Right cardiac atrium (tissue), 5 donors: ENCODE results near the gene VANGL1. TPM values are rescaled to one million over a fixed set of nuclear protein-coding genes. Genes with fewer than 3 reads are reported as not detected.

Experiments
- ATAC-seq, 2 donors: fragments of 200-7000 bp; cut with Tn5 transposase; one replicate each; pipeline versions ENCODE4 v1.8.0 to v1.9.1; 2020; ENCODE audit warnings: moderate library complexity in 2 of 2, mild to moderate bottlenecking in 1 of 2
- DNase-seq, 3 donors: peaks; one replicate each; pipeline ENCODE4 v3.0.0-alpha.2; 2020
- H3K27ac ChIP-seq: one replicate; pipeline ENCODE4 v1.5.1; 2013; ENCODE audit warnings: mild to moderate bottlenecking, low read length, control low read depth, moderate library complexity
- H3K27me3 ChIP-seq: one replicate; pipeline ENCODE4 v1.6.1; 2013; ENCODE audit not compliant: control insufficient read depth, insufficient read depth
- H3K4me1 ChIP-seq: one replicate; pipeline ENCODE4 v1.6.1; 2013; ENCODE audit warnings: low read length; ENCODE audit not compliant: control insufficient read depth, insufficient read depth
- H3K4me3 ChIP-seq: one replicate; pipeline ENCODE4 v1.5.1; 2013; ENCODE audit warnings: low read length, control low read depth
- H3K9me3 ChIP-seq: one replicate; pipeline ENCODE4 v1.6.1; 2013; ENCODE audit warnings: low read length; ENCODE audit not compliant: control insufficient read depth
- WGBS: extraction: QIAGEN DNeasy Blood & Tissue Kit; methylation state at CpG from one replicate; pipeline ENCODE4 v1.1.7; 2013; 5-methylcytosine and 5-hydroxymethylcytosine counted together
- intact Hi-C, 4 donors: fragments of 100-400 bp; cut with DNase I; formaldehyde crosslinking; loops; one replicate each; pipeline versions ENCODE4 v1.11.0 to v1.14.0; 2022 to 2023
- polyA plus RNA-seq: library from polyadenylated mRNA; stranded (reverse); fragments of 200-250 nt; gene quantifications from one replicate; pipeline ENCODE4 v1.2.3, GENCODE V29; 2013
- total RNA-seq, 4 donors: library from RNA; stranded (reverse); fragmentation: NEBNext Ultra II Directional; extraction: Animal tissue kit (Norgen Biotek cat#: 25700); gene quantifications; one replicate each; pipeline ENCODE4 v1.2.1, GENCODE V29; 2021
- donor health status: healthy with polysubstance abuse.
- donor health status: DM: no; HTN: yes; CAD: no.
- donor health status: DM: no; HTN: no; CAD: no.
- donor health status: DM: no; HTN: yes; CAD: no; lungs with severe emphysema.
- donor health status: DM: yes; HTN: yes; CAD: no.

The VANGL1 gene
- total and polyA plus RNA-seq, 5 donors = 2.2 to 7.5 (median 6.3) TPM

DNA sequence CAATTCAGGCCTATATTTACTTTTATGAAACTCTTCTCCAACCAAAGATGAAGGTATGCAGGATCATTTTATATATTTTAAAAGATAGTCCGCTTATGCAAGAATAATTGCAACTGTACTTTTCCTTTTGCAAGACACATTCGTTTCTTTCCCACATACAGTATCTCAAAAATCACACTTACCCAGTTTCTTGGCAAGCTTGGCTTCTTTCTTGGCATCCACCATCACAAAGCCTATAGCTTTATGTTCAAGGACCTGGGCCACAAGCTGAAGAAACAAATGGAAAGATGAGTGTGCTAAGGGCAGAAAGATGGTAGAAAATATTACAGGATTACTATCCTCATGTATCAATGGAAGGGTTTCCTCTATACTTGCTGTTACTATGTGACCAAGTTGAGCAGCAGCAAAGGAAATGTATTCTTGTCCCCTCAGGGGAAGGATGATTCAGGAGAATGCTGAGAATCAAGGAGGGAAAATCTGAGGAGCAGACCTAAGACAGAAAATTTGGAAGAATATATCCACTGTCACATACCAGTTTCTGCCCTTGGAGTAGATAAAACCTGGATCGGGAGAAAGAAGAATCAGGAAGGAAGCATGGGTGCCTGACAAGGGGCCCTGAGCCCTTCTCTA lies 103.0 kb downstream of the VANGL1 start:
- intact Hi-C loops = no loop called here
- H3K27ac ChIP-seq = no peak overlapping the region
- DNase-seq (no peak), ATAC-seq (no peak)
- WGBS = 58% methylated on average over 3 of the region's 3 CpGs
- H3K27me3 ChIP-seq = no peaks in the 10 kb centered on the region
- H3K4me3 ChIP-seq = no peak overlapping the region
- H3K9me3 ChIP-seq = no peaks in the 10 kb centered on the region
- H3K4me1 ChIP-seq = peaks cover 4% of the 10 kb centered on the region

DNA sequence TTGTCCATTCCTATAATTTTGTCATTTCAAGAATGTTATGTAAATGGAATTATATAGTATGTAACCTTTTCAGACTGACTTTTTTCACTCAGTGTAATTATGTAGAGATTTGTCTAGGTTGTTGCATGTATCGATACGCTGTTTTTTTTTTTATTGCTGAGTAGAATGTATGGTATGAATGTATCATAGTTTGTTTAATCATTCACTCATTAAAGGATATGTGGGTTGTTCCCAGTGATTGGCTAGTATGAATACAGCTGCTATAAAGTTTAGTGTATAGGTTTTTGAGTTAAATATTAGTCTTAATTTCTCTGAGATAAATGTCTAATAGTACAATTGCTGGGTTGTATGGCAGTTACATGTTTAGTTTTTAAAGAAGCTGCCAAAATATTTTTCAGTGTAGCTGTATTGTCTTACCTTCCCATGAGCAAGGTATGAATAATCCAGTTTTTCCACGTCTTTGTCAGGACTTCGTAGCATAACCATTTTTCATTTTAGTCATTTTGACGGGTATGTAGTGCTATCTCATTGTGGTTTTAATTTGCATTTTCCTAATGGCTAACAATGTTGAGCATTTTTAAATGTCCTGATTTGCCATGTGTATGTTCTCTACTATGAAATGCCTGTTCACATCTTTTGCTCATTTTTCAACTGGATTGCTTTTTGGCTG lies 104.4 kb downstream of the VANGL1 start:
- Histone ChIP-seq H3K4me3 (no peak overlapping the region), H3K27me3 (no peaks in the 10 kb centered on the region), H3K4me1 (peaks cover 4% of the 10 kb centered on the region), H3K27ac (no peak overlapping the region), H3K9me3 (no peaks in the 10 kb centered on the region)
- DNase-seq = no peak
- ATAC-seq = no peak
- intact Hi-C loops = no loop called here
- 89% methylated on average over 5 of the region's 5 CpGs for WGBS

Other genes with a start within 250 kb of the VANGL1 start
- gene CASQ2, start 126.7 kb downstream of the VANGL1 start, total RNA-seq = 100 to 1,000 TPM; 706 to 865 (median 788) TPM
- gene CASQ2, start 126.7 kb downstream of the VANGL1 start, polyA plus RNA-seq = 702 TPM
- not detected for gene NHLH2, start 199.2 kb downstream of the VANGL1 start, total RNA-seq
- gene NHLH2, start 199.2 kb downstream of the VANGL1 start, polyA plus RNA-seq = not detected